CD4-positive, CD25-positive, alpha-beta regulatory T cell (primary cell): ENCODE data around the gene ABT1. TPM values are rescaled to one million over a fixed set of nuclear protein-coding genes. Genes with fewer than 3 reads are reported as not detected.

Source experiments
- ATAC-seq, 2 donors: fragments of 150-1000 bp; cut with Tn5 transposase; one replicate each; pipeline ENCODE4 v1.10.0; 2021; ENCODE audit warnings: low read depth in 2 of 2, moderate number of reproducible peaks in 2 of 2, moderate library complexity in 1 of 2
- DNase-seq, 3 donors: peaks; one replicate each; pipeline versions ENCODE4 v3.0.0 to v3.0.0-alpha.2; 2012 to 2022; ENCODE audit warnings: mixed read lengths in 1 of 3
- H3K27ac ChIP-seq: one replicate; pipeline ENCODE4 v1.7.0; 2013; ENCODE audit warnings: mild to moderate bottlenecking, low read length; ENCODE audit not compliant: insufficient read depth, poor library complexity, severe bottlenecking
- H3K27me3 ChIP-seq: one replicate; pipeline ENCODE4 v1.7.0; 2013; ENCODE audit warnings: low read length; ENCODE audit not compliant: control insufficient read depth, insufficient read depth
- H3K36me3 ChIP-seq: one replicate; pipeline ENCODE4 v1.7.0; 2013; ENCODE audit warnings: mild to moderate bottlenecking, low read length, moderate library complexity; ENCODE audit not compliant: control insufficient read depth, insufficient read depth
- H3K4me1 ChIP-seq: 2 replicates; pipeline ENCODE4 v1.7.0; 2013; ENCODE audit warnings: mild to moderate bottlenecking, low read length; ENCODE audit not compliant: insufficient read depth, control insufficient read depth, poor library complexity, severe bottlenecking
- H3K4me3 ChIP-seq: one replicate; pipeline ENCODE4 v1.7.0; 2013; ENCODE audit warnings: low read depth, mild to moderate bottlenecking, low read length, moderate library complexity
- H3K9me3 ChIP-seq, 2 experiments: 1 replicate in 1 of 2; 2 replicates in 1 of 2; pipeline ENCODE4 v1.7.0; 2013; ENCODE audit warnings: low read length in 2 of 2, mild to moderate bottlenecking in 1 of 2, moderate library complexity in 1 of 2; ENCODE audit not compliant: control insufficient read depth in 2 of 2
- H3K27ac Mint-ChIP-seq, 3 donors: one replicate each; pipeline ENCODE4 v1.8.0; 2020 to 2022; ENCODE audit warnings: mild to moderate bottlenecking in 3 of 3, mixed read lengths in 3 of 3, moderate library complexity in 2 of 3
- H3K27me3 Mint-ChIP-seq: one replicate; pipeline ENCODE4 v1.8.0; 2022; ENCODE audit warnings: mild to moderate bottlenecking, mixed read lengths
- H3K36me3 Mint-ChIP-seq: one replicate; pipeline ENCODE4 v1.8.0; 2020; ENCODE audit warnings: mixed read lengths
- H3K4me1 Mint-ChIP-seq, 4 donors: one replicate each; pipeline ENCODE4 v1.8.0; 2020 to 2022; ENCODE audit warnings: mixed read lengths in 4 of 4, mild to moderate bottlenecking in 1 of 4
- H3K4me3 Mint-ChIP-seq, 4 donors: one replicate each; pipeline ENCODE4 v1.8.0; 2020 to 2022; ENCODE audit warnings: mild to moderate bottlenecking in 4 of 4, mixed read lengths in 4 of 4, moderate library complexity in 3 of 4
- H3K9me3 Mint-ChIP-seq, 7 donors: one replicate each; pipeline ENCODE4 v1.8.0; 2020 to 2022; ENCODE audit warnings: mixed read lengths in 7 of 7, mild to moderate bottlenecking in 3 of 7, moderate library complexity in 2 of 7
- polyA plus RNA-seq, 4 donors: library from polyadenylated mRNA; unstranded; fragments of 300-500 nt; fragmentation: Illumina TruSeq; gene quantifications; one replicate each; pipeline ENCODE4 v1.2.3, GENCODE V29; 2021
- total RNA-seq: library from RNA; stranded (reverse); gene quantifications from one replicate; pipeline ENCODE4 v1.2.3, GENCODE V29; 2022

ABT1 gene
- total and polyA plus RNA-seq, 5 donors from 2014 or later, result 29.4 to 64.0 (median 57.5) TPM

DNA sequence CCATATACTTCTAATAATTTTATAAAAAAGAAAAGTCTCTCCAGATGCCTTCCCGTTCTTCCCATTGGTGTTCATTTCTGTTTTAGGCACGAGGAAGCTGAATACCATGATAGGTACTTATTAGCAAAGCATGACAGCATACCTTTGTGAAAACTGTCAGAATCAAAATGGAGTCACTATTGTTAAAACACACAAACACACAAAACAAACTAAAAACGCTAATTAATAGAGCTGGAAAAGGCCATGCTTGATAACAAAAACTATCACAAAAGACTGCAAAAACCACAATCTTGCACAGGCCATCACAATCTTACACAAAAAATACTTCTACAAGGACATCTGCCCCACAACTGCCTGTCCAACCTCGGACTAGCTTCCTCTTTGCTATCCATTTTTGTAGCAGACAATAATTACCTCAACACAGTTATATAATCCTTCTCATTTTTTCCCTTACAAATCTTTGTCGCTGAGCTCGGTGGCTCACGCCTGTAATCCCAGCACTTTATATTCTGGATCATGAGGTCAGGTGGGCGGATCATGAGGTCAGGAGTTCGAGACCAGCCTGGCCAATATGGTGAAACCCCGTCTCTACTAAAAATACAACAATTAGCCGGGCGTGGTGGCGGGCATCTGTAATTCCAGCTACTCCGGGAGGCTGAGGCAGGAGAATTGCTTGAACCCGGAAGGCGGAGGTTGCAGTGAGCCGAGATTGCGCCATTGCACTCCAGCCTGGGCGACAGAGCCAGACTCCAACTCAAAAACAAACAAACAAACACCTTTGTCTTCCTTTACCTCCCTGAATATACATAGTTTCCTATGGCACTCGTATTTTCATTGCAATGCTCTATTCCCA, 3.2 kb upstream of the ABT1 start:
- Mint-ChIP-seq H3K4me3 (peak overlapping the region in 1 of 4 donors; percentile 13), H3K27me3 (peaks cover 37% of the 10 kb centered on the region), H3K9me3 (no peaks in the 10 kb centered on the region), H3K4me1 (peaks cover 0 to 12% (median 5%) of the 10 kb centered on the region in 4 donors), H3K36me3 (peaks cover 5% of the 10 kb centered on the region), H3K27ac (no peak overlapping the region)
- Histone ChIP-seq H3K36me3 (peaks cover 5% of the 10 kb centered on the region), H3K27me3 (peaks cover 33% of the 10 kb centered on the region), H3K4me3 (no peak overlapping the region), H3K27ac (no peak overlapping the region), H3K4me1 (peaks cover 25% of the 10 kb centered on the region), H3K9me3 (no peaks in the 10 kb centered on the region)
- ATAC-seq, result no peak
- DNase-seq, result no peak

DNA sequence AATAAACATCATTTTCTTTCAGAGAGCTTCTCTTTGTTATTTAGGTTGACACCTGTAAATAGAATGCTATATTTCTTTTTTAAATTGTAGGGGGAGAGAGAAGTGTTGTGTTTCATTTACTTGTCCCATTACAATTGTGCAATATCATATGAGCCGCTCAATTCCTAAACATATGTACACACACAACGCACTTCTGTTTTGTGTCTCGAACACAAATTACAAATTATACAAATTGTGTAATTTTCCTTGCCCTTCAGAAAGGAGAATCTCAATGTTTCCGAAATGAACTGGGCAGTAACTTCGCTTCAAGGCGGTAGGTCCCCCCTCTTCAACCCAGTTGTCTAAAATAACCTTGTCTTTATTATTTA, 2.6 kb upstream of the ABT1 start:
- Histone ChIP-seq H3K9me3 (no peaks in the 10 kb centered on the region), H3K4me1 (peaks cover 28% of the 10 kb centered on the region), H3K4me3 (no peak overlapping the region), H3K36me3 (peaks cover 11% of the 10 kb centered on the region), H3K27ac (no peak overlapping the region), H3K27me3 (peaks cover 33% of the 10 kb centered on the region)
- Mint-ChIP-seq H3K4me1 (peaks cover 0 to 16% (median 9%) of the 10 kb centered on the region in 4 donors), H3K27me3 (peaks cover 35% of the 10 kb centered on the region), H3K36me3 (peaks cover 9% of the 10 kb centered on the region), H3K27ac (no peak overlapping the region), H3K4me3 (peak overlapping the region in 2 of 4 donors; percentile 5 to 58), H3K9me3 (no peaks in the 10 kb centered on the region)
- DNase-seq, result no peak
- ATAC-seq, result no peak

DNA sequence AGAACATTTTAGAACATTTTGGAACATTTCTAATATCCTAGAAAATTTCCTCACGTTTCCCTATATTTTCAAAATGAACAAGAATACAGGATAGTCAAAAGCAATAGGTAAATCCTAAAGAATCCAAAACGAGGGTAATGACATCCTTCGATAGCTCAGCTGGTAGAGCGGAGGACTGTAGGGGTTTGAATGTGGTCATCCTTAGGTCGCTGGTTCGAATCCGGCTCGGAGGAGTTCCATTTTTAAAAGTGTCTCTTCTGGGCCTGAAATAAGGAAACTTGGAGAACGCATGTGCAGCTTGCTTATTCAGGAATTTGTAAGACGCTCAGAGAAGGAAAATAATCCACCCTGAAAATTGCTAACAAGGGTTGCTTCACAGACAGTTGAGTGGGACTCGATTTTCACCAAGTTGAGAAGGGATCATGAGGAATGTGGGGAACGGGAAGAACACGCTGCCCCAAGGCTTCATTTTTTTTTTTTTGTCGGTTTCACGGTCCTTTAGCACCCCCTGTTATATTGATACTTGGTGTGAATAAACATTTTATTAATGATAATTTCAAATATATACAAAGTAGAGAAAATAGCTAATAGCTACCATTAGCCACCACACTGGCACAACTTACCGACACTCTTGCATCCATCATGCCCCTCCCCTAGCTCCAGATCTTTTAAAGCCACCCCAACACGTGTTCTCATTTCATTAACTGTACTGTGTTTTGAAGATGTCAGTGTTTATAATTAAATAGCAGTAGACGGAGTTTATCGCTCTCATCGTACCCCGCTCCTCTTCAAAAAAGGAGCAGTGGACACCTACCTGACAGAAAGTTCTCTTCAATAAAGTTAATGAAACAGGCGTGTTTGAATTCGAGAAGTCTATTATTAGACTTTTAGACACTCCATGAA, 1.8 kb upstream of the ABT1 start:
- peak in 1 of 3 donors; percentile 39 for DNase-seq
- Mint-ChIP-seq H3K4me3 (peak overlapping the region in 3 of 4 donors; percentile 5 to 58 (median 5)), H3K4me1 (peaks cover 0 to 24% (median 15%) of the 10 kb centered on the region in 4 donors), H3K36me3 (peaks cover 16% of the 10 kb centered on the region), H3K27me3 (peaks cover 26% of the 10 kb centered on the region), H3K27ac (no peak overlapping the region), H3K9me3 (no peaks in the 10 kb centered on the region)
- Histone ChIP-seq H3K27me3 (peaks cover 33% of the 10 kb centered on the region), H3K4me1 (peaks cover 28% of the 10 kb centered on the region), H3K9me3 (no peaks in the 10 kb centered on the region), H3K4me3 (peak overlapping the region; percentile 30), H3K27ac (no peak overlapping the region), H3K36me3 (peaks cover 20% of the 10 kb centered on the region)
- ATAC-seq, result no peak

DNA sequence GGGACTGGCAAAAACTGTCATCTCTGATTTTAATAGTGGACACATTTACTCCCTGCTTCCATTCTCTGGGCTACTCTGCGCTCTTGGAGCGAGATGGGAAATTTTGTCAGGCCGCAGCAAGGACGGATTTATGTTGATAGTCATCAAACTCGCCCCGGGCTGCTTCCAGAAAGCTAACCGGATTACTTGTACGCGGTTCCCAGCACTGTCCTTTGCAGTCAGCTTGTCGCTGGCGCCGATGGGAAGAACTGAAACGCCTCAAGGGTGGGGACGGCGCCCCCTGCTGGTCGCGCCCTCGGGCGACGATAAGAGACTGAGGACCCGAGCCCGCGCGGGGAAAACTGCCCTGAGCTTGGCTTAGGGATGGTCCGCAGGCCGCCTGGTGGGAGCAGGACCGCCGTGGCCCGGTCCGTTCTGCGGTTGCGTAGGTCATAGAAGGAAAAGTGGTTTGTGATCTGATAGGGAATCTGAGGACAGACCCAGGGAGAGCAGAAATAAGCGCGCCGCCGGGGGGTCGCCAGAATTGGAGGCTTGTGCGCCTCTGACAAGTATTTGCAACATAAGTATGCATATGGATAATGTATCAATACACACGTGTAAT, 984 bp upstream of the ABT1 start:
- peaks cover 21% of the 10 kb centered on the region for H3K36me3 ChIP-seq
- peaks cover 33% of the 10 kb centered on the region for H3K27me3 ChIP-seq
- H3K27me3 Mint-ChIP-seq, result peaks cover 20% of the 10 kb centered on the region
- DNase-seq (peak; percentile 73 to 88 (median 76)), ATAC-seq (peak; percentile 32 to 52)
- H3K9me3 Mint-ChIP-seq, result no peaks in the 10 kb centered on the region
- H3K9me3 ChIP-seq, result no peaks in the 10 kb centered on the region
- H3K36me3 Mint-ChIP-seq, result peaks cover 19% of the 10 kb centered on the region
- H3K4me1 Mint-ChIP-seq, result peaks cover 0 to 26% (median 17%) of the 10 kb centered on the region in 4 donors
- H3K4me3 Mint-ChIP-seq, result no peak overlapping the region
- H3K27ac ChIP-seq, result peak overlapping the region; percentile 90
- H3K4me3 ChIP-seq, result peak overlapping the region; percentile 95
- H3K27ac Mint-ChIP-seq, result no peak overlapping the region
- H3K4me1 ChIP-seq, result peaks cover 28% of the 10 kb centered on the region

DNA sequence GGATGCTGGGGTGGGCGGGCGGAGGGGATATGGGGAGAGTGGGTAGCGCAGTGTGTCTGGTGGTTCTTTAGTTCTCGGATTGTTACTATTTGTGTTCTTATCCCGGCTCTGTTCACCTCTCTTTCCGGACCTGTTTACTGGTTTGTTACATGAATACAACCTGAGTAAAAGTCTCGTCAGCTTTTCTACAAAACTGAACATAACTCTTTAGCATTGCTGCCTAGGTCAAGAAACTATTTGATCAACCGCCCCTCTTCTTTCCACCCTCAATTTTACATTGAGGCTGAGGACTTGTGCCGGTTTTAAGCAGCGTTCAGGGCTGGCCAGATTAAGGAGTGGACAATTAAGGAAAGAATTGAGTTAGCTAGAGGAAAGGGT, 625 bp downstream of the ABT1 start:
- Histone ChIP-seq H3K27me3 (peaks cover 24% of the 10 kb centered on the region), H3K27ac (peak overlapping the region; percentile 90), H3K4me1 (peaks cover 28% of the 10 kb centered on the region), H3K4me3 (peak overlapping the region; percentile 95), H3K36me3 (peaks cover 21% of the 10 kb centered on the region), H3K9me3 (no peaks in the 10 kb centered on the region)
- Mint-ChIP-seq H3K27ac (no peak overlapping the region), H3K9me3 (no peaks in the 10 kb centered on the region), H3K4me3 (no peak overlapping the region), H3K4me1 (peaks cover 0 to 26% (median 17%) of the 10 kb centered on the region in 4 donors), H3K36me3 (peaks cover 19% of the 10 kb centered on the region), H3K27me3 (peaks cover 6% of the 10 kb centered on the region)
- DNase-seq (no peak), ATAC-seq (no peak)

DNA sequence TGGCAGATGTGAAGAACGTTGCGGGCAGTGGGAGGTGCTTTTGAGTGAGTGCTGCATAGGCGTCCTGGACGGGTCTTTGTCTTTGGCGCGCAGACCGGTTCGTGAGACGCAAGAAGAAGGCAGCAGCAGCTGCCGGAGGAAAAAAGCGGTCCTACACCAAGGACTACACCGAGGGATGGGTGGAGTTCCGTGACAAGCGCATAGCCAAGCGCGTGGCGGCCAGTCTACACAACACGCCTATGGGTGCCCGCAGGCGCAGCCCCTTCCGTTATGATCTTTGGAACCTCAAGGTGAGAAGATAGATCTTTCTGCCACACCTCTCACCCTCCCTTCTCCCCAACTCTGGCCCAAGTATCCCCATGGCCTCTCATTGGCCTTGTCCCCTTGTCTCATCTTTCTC, 1.1 kb downstream of the ABT1 start:
- peak overlapping the region in 2 of 3 donors; percentile 82 to 91 for H3K27ac Mint-ChIP-seq
- ATAC-seq, result no peak
- H3K27me3 Mint-ChIP-seq, result peaks cover 2% of the 10 kb centered on the region

DNA sequence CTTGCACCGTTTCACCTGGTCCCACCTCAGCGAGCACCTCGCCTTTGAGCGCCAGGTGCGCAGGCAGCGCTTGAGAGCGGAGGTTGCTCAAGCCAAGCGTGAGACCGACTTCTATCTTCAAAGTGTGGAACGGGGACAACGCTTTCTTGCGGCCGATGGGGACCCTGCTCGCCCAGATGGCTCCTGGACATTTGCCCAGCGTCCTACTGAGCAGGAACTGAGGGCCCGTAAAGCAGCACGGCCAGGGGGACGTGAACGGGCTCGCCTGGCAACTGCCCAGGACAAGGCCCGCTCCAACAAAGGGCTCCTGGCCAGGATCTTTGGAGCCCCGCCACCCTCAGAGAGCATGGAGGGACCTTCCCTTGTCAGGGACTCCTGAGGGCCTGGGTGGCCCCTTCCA, 1.5 kb downstream of the ABT1 start:
- Histone ChIP-seq H3K27ac (peak overlapping the region; percentile 90), H3K4me1 (peaks cover 28% of the 10 kb centered on the region), H3K4me3 (peak overlapping the region; percentile 95), H3K36me3 (peaks cover 21% of the 10 kb centered on the region), H3K27me3 (peaks cover 15% of the 10 kb centered on the region), H3K9me3 (no peaks in the 10 kb centered on the region)
- ATAC-seq (no peak), DNase-seq (no peak)
- Mint-ChIP-seq H3K27me3 (no peaks in the 10 kb centered on the region), H3K9me3 (no peaks in the 10 kb centered on the region), H3K4me1 (peaks cover 5 to 26% (median 17%) of the 10 kb centered on the region in 4 donors), H3K27ac (peak overlapping the region in 2 of 3 donors; percentile 82 to 91), H3K4me3 (no peak overlapping the region), H3K36me3 (peaks cover 19% of the 10 kb centered on the region)

More for the DNA sequence above, 1.1 kb downstream of the ABT1 start:
- DNase-seq, result no peak
- peak overlapping the region; percentile 90 for H3K27ac ChIP-seq
- H3K4me3 ChIP-seq, result peak overlapping the region; percentile 95
- peaks cover 20% of the 10 kb centered on the region for H3K27me3 ChIP-seq
- no peaks in the 10 kb centered on the region for H3K9me3 ChIP-seq
- no peaks in the 10 kb centered on the region for H3K9me3 Mint-ChIP-seq
- H3K36me3 ChIP-seq, result peaks cover 21% of the 10 kb centered on the region
- peaks cover 19% of the 10 kb centered on the region for H3K36me3 Mint-ChIP-seq
- H3K4me1 Mint-ChIP-seq, result peaks cover 4 to 26% (median 17%) of the 10 kb centered on the region in 4 donors
- H3K4me3 Mint-ChIP-seq, result no peak overlapping the region
- H3K4me1 ChIP-seq, result peaks cover 28% of the 10 kb centered on the region
